ENCODE data around the gene ARG2. TPM values are rescaled to one million over a fixed set of nuclear protein-coding genes. Genes with fewer than 3 reads are reported as not detected.

The ARG2 gene
- total and polyA plus RNA-seq, 9 of the 15 experiments (the other 6 are each of a cell fraction or from before 2014, with no cell fraction given) = 6.2 to 75.0 (median 17.8) TPM

DNA sequence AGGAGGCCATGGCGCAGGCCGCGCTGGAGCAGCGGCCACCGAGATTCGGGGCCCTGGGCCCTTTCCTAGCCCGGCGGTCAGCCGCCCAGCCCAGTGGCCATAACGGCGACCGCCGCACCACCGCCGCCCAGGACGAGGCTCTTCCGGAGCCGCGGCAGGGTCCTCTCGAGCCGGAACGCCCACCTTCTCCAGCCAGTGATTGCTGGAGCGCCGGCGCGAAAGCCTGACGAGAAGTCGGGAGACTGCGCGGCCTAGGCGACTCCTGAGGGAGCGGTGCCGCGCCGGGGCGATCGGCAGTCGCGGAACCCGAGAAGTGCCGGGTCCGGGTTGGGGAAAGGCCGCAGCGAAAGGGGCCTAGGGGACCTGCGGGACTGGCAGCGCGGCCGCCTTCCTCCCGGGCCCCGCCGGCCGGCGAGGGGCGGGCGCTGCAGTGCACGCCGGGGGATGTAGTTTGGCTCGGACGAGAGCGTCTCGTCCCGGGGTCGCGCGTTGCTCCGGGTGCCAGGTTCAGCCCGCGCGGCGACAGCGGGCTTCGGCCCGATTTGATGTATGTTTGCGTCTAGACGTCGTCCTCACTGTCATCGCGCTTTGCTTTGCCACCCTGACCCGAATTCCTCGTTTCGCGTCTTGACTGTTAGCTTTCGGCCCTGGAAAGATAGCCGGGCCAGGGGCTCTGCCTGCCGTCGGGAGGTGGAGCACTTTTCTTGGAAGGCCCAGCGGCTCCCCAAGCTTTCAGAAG is 54.9 kb downstream of the ARG2 start, which contains the start of gene VTI1B (continued):
- TF ChIP-seq HNRNPK (IDR thresholded peaks at IDR 0.05; ENCODE audit: low read depth, low read length, poor library complexity, severe bottlenecking) (no peak), CGGBP1 (CRISPR knock-in tag; IDR thresholded peaks at IDR 0.05) (no peak), E2F4 (CRISPR knock-in tag; IDR thresholded peaks at IDR 0.05; ENCODE audit: low read depth) (no peak), ZNF184 (CRISPR knock-in tag; IDR thresholded peaks at IDR 0.05) (no peak), DACH1 (IDR thresholded peaks at IDR 0.05; ENCODE audit: partially characterized antibody) (peak; percentile 96), PHF8 (IDR thresholded peaks at IDR 0.05; ENCODE audit: borderline replicate concordance, low read length) (peak; percentile 81; the same call in 1 of the 2 replicates), C11orf30 (IDR thresholded peaks at IDR 0.05; ENCODE audit: low read depth) (peak; percentile 58), CC2D1A (IDR thresholded peaks at IDR 0.05) (no peak), FOXM1 (IDR thresholded peaks at IDR 0.05; ENCODE audit: low read depth) (no peak), FOXM1 (CRISPR knock-in tag; IDR thresholded peaks at IDR 0.05; ENCODE audit: low read depth) (no peak), MAFK (IDR thresholded peaks at IDR 0.05; ENCODE audit: low read length) (no peak), ASH1L (IDR thresholded peaks at IDR 0.05; ENCODE audit: borderline replicate concordance, low read depth, partially characterized antibody) (no peak), ZNF197 (CRISPR knock-in tag; IDR thresholded peaks at IDR 0.05; ENCODE audit: low read depth) (no peak), XRCC4 (IDR thresholded peaks at IDR 0.05; ENCODE audit: extremely low read depth, insufficient read depth, insufficient read length) (no peak), ZBTB43 (CRISPR knock-in tag; IDR thresholded peaks at IDR 0.05) (no peak), BMI1 (IDR thresholded peaks at IDR 0.05; ENCODE audit: low read length) (no peak), ZNF586 (CRISPR knock-in tag; conservative IDR thresholded peaks at IDR 0.05) (no peak), ZNF436 (CRISPR knock-in tag; IDR thresholded peaks at IDR 0.05) (no peak), IRF2 (CRISPR knock-in tag; IDR thresholded peaks at IDR 0.05) (no peak), RNF2 (IDR thresholded peaks at IDR 0.05) (0 out of 2 replicates have a peak, but pooled peaks have one; percentile 23), ZNF12 (CRISPR knock-in tag; IDR thresholded peaks at IDR 0.05) (no peak), NFE2L1 (tag; IDR thresholded peaks at IDR 0.05; ENCODE audit: borderline replicate concordance, low read depth) (no peak), ZNF274 (IDR thresholded peaks at IDR 0.05; ENCODE audit: borderline replicate concordance, low read depth, low read length) (no peak), CBX1 (IDR thresholded peaks at IDR 0.05; ENCODE audit: low read depth) (no peak), JUNB (CRISPR knock-in tag; conservative IDR thresholded peaks at IDR 0.05) (no peak), MTA1 (IDR thresholded peaks at IDR 0.05; ENCODE audit: borderline replicate concordance) (peak; percentile 43; the same call in 1 of the 2 replicates), ZNF77 (CRISPR knock-in tag; IDR thresholded peaks at IDR 0.05) (no peak), NEUROD1 (IDR thresholded peaks at IDR 0.05; ENCODE audit: borderline replicate concordance, low read depth, low read length, partially characterized antibody) (peak; percentile 59), SP2 (IDR thresholded peaks at IDR 0.05; ENCODE audit: extremely low read depth, low read depth, low read length, poor library complexity, severe bottlenecking) (no peak), BCL6 (CRISPR knock-in tag; IDR thresholded peaks at IDR 0.05) (peak; percentile 57; the same call in 1 of the 2 replicates)
